GM20000 (cell line): Measurements from ENCODE around the gene TSACC.

Source experiments
- DNase-seq: peaks from one replicate; pipeline ENCODE4 v3.0.0; 2012; ENCODE audit warnings: low spot score
- CTCF ChIP-seq: IDR thresholded peaks from 2 replicates; pipeline ENCODE4 v1.5.1; 2012; ENCODE audit warnings: mild to moderate bottlenecking, control low read depth; ENCODE audit errors: extremely low read depth, missing control alignments

TSACC gene

DNA sequence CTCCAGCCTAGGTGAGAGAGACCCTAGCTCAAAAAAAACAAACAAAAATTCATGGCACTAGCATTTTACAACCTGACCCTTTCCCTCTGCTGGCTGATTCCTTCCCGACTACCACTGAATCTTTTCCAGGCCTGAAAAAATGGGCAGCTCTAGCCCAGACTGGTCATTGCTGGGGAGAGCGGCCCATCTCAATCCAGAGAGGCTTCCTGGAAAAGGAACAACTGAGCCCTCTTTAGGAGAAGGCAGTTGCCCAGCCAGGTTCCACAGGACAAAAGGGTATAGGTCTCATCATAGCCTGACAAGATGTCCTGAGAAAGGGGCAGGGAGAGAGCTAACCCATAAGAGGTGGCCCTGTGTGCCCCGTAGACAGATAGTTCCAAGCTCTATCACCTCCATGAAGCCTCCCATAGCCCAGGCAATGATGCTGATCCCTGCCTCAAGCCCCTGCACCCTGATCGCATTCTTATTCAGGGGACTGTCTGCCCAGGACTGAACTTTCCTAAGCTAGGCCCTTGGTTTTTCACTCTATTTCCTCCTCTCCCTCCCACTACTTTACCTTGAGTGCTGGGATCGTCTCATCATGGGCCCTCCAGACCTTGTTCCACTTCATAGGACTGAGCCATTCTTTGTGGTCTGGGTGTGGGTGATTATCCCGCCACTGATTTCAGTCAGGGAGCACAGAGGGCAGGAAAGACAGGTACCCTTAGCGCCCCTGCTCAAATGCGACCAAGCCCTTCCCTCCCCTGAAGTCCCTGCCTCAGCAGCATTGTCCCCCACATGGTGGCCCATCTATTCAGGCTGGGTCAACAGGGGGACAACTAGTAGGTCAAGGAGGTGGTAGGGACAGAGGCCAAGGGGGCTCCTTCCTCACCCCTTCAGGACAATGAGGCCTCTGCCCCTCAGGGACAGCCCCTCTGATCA is 48.9 kb downstream of the TSACC start:
- no peak for TF ChIP-seq CTCF
- no peak for DNase-seq

DNA sequence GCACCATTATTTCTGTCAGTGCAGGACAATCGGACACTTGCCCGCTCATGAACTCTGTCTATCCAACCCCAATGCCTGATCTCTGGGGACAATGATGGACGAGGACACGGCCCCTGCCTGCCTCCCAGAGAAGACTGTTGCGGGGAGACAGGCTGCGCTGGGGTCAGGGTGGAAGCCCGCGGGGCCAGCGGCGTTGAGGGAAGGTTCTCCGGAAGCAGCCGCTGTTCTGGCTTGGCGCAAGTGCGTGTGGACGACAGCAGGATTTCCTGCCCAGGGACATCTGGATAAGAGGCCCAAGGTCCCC is 49.5 kb downstream of the TSACC start:
- TF ChIP-seq CTCF, result no peak
- DNase-seq, result no peak

- TF ChIP-seq CTCF, result no peak
- no peak for DNase-seq
Measured at GRCh38 chr1:156388174-156389137, 50.1 kb downstream of the TSACC start.

GRCh38 chr1:156389311-156389710 is 51.0 kb downstream of the TSACC start:
- no peak for DNase-seq
- no peak for TF ChIP-seq CTCF

- DNase-seq, result no peak
- no peak for TF ChIP-seq CTCF
Measured at GRCh38 chr1:156390469-156391365, 52.4 kb downstream of the TSACC start.

DNA sequence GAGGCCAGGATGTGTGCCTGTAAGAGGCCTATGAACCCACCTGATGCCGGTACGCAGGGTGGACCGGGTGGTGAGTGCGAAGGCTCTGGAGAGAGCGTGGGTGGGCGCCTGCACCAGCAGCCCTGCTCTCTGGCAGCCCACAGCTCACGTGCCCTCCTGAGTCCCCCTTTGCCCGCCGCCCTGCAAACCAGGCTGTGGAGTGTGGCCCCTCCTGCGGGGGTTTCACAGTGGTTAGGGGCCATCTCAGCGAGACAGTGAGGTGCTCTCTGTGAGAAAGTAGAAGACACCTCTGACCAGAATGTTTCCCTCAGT is 53.0 kb downstream of the TSACC start:
- TF ChIP-seq CTCF, result no peak
- no peak for DNase-seq

- no peak for DNase-seq
- TF ChIP-seq CTCF, result no peak
Measured at GRCh38 chr1:156391701-156392100, 53.4 kb downstream of the TSACC start.
